H1 (cell line): ENCODE results near the gene SPRR2B. TPM values are rescaled to one million over a fixed set of nuclear protein-coding genes. Genes with fewer than 3 reads are reported as not detected.

ENCODE experiments used
- BCL11A ChIP-seq, 2 experiments: IDR thresholded peaks; one replicate each; pipeline ENCODE4 v1.6.1; 2011; ENCODE audit warnings: low read depth in 2 of 2, low read length in 2 of 2, mild to moderate bottlenecking in 2 of 2
- CEBPB ChIP-seq: IDR thresholded peaks from 2 replicates; pipeline ENCODE4 v1.6.1; 2012; ENCODE audit warnings: low read depth, low read length
- CHD2 ChIP-seq: IDR thresholded peaks from 2 replicates; pipeline ENCODE4 v1.6.1; 2012; ENCODE audit warnings: low read length, improper control_type of control experiment
- polyA plus RNA-seq, 7 experiments: library from polyadenylated mRNA; depleted of rRNA in 3 of 7; stranded (reverse) in 5 of 7; unstranded in 2 of 7; fragments of >200 nt in 5 of 7; fragments of 200-250 nt in 2 of 7; gene quantifications; 1 replicate in 5 of 7; 2 replicates in 1 of 7; 4 replicates in 1 of 7; pipeline versions ENCODE4 v1.2.1 to v1.2.3, GENCODE V29; 2011 to 2013; ENCODE audit warnings: missing spikeins in 2 of 7, mixed read lengths in 2 of 7
- total RNA-seq: library from RNA; stranded (reverse); fragmentation: NEBNext Ultra II Directional; extraction: Animal tissue kit (Norgen Biotek cat#: 25700); gene quantifications from 2 replicates; pipeline ENCODE4 v1.2.1, GENCODE V29; 2021
- TF ChIP-seq, protein P1 (sequence below): fragments of 300-600 bp; sonication (generic); IDR thresholded peaks from 2 replicates; pipeline ENCODE4 v1.7.1; 2012; ENCODE audit warnings: low read length, moderate library complexity, mild to moderate bottlenecking, inconsistent platforms; ENCODE audit not compliant: insufficient replicate concordance

The SPRR2B gene
- total and polyA plus RNA-seq, 2 of the 8 experiments (the other 6 are each of a cell fraction or from before 2014, with no cell fraction given) = not detected

DNA sequence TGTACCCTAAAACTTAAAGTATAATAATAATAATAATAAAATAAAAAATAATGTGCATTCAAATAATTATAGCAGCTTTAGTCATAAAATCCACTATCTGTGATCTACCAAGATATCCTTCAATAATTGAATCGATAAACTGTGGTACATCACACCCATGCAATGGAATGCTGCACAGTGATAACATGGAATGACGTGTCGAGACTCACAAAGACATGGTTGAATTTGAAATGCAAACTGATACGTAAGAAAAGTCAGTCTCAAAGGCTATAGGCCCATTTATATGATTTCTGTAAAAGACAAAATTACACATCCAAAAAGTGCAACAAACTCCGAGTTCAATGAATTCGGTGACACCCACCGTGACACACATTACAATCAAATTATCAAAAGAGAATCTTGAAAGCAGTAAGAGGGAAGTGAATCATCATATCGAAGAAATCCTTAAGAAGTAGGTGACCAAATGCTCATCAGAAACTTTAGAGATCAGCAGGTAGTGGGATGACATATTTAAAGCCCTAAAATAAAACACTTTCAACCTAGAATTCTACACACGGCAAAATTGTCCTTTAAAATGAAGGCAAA lies 28.1 kb upstream of the SPRR2B start (continued):
- TF ChIP-seq BCL11A (IDR thresholded peaks at IDR 0.05; ENCODE audit: low read depth in 2 of 2, low read length in 2 of 2) (no peak), CHD2 (no peak), CEBPB (no peak)
- TF ChIP-seq, protein P1, sequence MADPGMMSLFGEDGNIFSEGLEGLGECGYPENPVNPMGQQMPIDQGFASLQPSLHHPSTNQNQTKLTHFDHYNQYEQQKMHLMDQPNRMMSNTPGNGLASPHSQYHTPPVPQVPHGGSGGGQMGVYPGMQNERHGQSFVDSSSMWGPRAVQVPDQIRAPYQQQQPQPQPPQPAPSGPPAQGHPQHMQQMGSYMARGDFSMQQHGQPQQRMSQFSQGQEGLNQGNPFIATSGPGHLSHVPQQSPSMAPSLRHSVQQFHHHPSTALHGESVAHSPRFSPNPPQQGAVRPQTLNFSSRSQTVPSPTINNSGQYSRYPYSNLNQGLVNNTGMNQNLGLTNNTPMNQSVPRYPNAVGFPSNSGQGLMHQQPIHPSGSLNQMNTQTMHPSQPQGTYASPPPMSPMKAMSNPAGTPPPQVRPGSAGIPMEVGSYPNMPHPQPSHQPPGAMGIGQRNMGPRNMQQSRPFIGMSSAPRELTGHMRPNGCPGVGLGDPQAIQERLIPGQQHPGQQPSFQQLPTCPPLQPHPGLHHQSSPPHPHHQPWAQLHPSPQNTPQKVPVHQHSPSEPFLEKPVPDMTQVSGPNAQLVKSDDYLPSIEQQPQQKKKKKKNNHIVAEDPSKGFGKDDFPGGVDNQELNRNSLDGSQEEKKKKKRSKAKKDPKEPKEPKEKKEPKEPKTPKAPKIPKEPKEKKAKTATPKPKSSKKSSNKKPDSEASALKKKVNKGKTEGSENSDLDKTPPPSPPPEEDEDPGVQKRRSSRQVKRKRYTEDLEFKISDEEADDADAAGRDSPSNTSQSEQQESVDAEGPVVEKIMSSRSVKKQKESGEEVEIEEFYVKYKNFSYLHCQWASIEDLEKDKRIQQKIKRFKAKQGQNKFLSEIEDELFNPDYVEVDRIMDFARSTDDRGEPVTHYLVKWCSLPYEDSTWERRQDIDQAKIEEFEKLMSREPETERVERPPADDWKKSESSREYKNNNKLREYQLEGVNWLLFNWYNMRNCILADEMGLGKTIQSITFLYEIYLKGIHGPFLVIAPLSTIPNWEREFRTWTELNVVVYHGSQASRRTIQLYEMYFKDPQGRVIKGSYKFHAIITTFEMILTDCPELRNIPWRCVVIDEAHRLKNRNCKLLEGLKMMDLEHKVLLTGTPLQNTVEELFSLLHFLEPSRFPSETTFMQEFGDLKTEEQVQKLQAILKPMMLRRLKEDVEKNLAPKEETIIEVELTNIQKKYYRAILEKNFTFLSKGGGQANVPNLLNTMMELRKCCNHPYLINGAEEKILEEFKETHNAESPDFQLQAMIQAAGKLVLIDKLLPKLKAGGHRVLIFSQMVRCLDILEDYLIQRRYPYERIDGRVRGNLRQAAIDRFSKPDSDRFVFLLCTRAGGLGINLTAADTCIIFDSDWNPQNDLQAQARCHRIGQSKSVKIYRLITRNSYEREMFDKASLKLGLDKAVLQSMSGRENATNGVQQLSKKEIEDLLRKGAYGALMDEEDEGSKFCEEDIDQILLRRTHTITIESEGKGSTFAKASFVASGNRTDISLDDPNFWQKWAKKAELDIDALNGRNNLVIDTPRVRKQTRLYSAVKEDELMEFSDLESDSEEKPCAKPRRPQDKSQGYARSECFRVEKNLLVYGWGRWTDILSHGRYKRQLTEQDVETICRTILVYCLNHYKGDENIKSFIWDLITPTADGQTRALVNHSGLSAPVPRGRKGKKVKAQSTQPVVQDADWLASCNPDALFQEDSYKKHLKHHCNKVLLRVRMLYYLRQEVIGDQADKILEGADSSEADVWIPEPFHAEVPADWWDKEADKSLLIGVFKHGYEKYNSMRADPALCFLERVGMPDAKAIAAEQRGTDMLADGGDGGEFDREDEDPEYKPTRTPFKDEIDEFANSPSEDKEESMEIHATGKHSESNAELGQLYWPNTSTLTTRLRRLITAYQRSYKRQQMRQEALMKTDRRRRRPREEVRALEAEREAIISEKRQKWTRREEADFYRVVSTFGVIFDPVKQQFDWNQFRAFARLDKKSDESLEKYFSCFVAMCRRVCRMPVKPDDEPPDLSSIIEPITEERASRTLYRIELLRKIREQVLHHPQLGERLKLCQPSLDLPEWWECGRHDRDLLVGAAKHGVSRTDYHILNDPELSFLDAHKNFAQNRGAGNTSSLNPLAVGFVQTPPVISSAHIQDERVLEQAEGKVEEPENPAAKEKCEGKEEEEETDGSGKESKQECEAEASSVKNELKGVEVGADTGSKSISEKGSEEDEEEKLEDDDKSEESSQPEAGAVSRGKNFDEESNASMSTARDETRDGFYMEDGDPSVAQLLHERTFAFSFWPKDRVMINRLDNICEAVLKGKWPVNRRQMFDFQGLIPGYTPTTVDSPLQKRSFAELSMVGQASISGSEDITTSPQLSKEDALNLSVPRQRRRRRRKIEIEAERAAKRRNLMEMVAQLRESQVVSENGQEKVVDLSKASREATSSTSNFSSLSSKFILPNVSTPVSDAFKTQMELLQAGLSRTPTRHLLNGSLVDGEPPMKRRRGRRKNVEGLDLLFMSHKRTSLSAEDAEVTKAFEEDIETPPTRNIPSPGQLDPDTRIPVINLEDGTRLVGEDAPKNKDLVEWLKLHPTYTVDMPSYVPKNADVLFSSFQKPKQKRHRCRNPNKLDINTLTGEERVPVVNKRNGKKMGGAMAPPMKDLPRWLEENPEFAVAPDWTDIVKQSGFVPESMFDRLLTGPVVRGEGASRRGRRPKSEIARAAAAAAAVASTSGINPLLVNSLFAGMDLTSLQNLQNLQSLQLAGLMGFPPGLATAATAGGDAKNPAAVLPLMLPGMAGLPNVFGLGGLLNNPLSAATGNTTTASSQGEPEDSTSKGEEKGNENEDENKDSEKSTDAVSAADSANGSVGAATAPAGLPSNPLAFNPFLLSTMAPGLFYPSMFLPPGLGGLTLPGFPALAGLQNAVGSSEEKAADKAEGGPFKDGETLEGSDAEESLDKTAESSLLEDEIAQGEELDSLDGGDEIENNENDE = no peak
